ENCODE measurements around the gene FAM117A.

The FAM117A gene

GRCh38 chr17:49699966-49700575, 63.9 kb downstream of the FAM117A start:
- DNase-seq (ENCODE audit: low read depth, low spot score), result no peak
- peaks cover 48% of the 10 kb centered on the region for H3K36me3 ChIP-seq (ENCODE audit: insufficient read depth, low read length)

DNA sequence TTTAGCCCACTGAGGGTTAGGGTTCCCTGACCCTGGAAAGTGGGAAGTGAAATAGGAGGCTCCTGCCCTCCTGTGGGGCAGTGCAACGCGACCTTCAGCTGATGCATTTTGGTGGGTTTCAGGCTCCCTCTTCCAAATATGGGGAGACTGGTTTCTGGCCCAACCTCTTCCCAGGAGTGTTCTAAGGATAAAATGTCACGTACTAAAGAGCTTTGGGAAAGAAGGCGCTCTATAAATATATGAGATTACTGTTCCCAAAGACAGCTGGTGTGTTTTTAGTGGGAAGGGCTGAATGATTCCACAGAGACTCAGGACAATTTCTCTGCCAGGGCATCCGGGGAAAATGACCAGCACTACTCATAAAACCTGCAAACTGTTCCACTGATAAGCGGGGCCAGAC, 65.9 kb downstream of the FAM117A start:
- Histone ChIP-seq H3K9me3 (ENCODE audit: low read depth, low read length) (no peaks in the 10 kb centered on the region), H3K27ac (no peak overlapping the region), H3K9ac (ENCODE audit: insufficient read length) (no peak overlapping the region), H3K4me3 (no peak overlapping the region), H3K36me3 (ENCODE audit: insufficient read depth, low read length) (peaks cover 27% of the 10 kb centered on the region)
- TF ChIP-seq POLR2AphosphoS5 (IDR thresholded peaks at IDR 0.05; ENCODE audit: borderline replicate concordance, low read depth, low read length), result no peak
- no peak for TF ChIP-seq EZH2 (IDR thresholded peaks at IDR 0.05)
- no peak for TF ChIP-seq FOXP2 (optimal IDR thresholded peaks at IDR 0.05; ENCODE audit: control extremely low read depth, extremely low read length, insufficient read depth)
- no peak for DNase-seq (ENCODE audit: low read depth, low spot score)

More at GRCh38 chr17:49699966-49700575, 63.9 kb downstream of the FAM117A start:
- TF ChIP-seq EZH2 (IDR thresholded peaks at IDR 0.05), result no peak
- H3K9ac ChIP-seq (ENCODE audit: insufficient read length), result no peak overlapping the region
- H3K9me3 ChIP-seq (ENCODE audit: low read depth, low read length), result no peaks in the 10 kb centered on the region
- H3K27ac ChIP-seq, result no peak overlapping the region
- no peak overlapping the region for H3K4me3 ChIP-seq

DNA sequence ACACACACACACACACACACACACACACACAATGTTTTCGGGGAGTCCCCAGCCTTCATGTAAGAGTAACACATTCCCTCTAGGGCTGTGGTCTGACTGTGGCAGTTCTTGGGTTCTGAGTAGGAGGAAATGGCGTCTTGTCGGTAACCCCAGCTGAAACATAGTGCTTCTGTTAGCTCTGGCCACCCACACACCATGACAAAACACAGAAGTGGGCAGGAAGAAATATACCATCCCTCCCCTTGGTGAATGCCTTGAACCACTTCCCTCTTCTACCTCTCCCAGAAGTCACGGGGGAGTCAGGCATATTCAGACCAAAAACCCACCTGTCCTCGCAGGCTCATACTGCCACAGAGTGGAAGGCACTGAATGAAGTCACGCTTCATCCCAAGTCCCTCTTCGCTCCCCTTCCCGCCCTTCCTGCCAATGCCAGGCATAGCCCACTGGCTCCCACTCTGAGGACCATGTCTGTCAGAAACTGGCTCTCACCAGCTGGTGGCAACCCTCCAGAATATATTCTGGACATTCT, 67.6 kb downstream of the FAM117A start:
- Histone ChIP-seq H3K27ac (no peak overlapping the region), H3K9ac (ENCODE audit: insufficient read length) (no peak overlapping the region), H3K9me3 (ENCODE audit: low read depth, low read length) (no peaks in the 10 kb centered on the region), H3K36me3 (ENCODE audit: insufficient read depth, low read length) (peaks cover 14% of the 10 kb centered on the region), H3K4me3 (no peak overlapping the region)
- TF ChIP-seq FOXP2 (optimal IDR thresholded peaks at IDR 0.05; ENCODE audit: control extremely low read depth, extremely low read length, insufficient read depth), result no peak
- no peak for TF ChIP-seq POLR2AphosphoS5 (IDR thresholded peaks at IDR 0.05; ENCODE audit: borderline replicate concordance, low read depth, low read length)
- no peak for TF ChIP-seq EZH2 (IDR thresholded peaks at IDR 0.05)
- no peak for DNase-seq (ENCODE audit: low read depth, low spot score)

- DNase-seq (ENCODE audit: low read depth, low spot score), result no peak
- TF ChIP-seq POLR2AphosphoS5 (IDR thresholded peaks at IDR 0.05; ENCODE audit: borderline replicate concordance, low read depth, low read length) (no peak), EZH2 (IDR thresholded peaks at IDR 0.05) (no peak), FOXP2 (optimal IDR thresholded peaks at IDR 0.05; ENCODE audit: control extremely low read depth, extremely low read length, insufficient read depth) (no peak)
- H3K9me3 ChIP-seq (ENCODE audit: low read depth, low read length), result no peaks in the 10 kb centered on the region
- no peak overlapping the region for H3K27ac ChIP-seq
- H3K36me3 ChIP-seq (ENCODE audit: insufficient read depth, low read length), result peaks cover 9% of the 10 kb centered on the region; the same call in 1 of the 2 replicates
- no peak overlapping the region for H3K4me3 ChIP-seq
- H3K9ac ChIP-seq (ENCODE audit: insufficient read length), result no peak overlapping the region
These were observed 68.2 kb downstream of the FAM117A start for GRCh38 chr17:49695698-49696232.

DNA sequence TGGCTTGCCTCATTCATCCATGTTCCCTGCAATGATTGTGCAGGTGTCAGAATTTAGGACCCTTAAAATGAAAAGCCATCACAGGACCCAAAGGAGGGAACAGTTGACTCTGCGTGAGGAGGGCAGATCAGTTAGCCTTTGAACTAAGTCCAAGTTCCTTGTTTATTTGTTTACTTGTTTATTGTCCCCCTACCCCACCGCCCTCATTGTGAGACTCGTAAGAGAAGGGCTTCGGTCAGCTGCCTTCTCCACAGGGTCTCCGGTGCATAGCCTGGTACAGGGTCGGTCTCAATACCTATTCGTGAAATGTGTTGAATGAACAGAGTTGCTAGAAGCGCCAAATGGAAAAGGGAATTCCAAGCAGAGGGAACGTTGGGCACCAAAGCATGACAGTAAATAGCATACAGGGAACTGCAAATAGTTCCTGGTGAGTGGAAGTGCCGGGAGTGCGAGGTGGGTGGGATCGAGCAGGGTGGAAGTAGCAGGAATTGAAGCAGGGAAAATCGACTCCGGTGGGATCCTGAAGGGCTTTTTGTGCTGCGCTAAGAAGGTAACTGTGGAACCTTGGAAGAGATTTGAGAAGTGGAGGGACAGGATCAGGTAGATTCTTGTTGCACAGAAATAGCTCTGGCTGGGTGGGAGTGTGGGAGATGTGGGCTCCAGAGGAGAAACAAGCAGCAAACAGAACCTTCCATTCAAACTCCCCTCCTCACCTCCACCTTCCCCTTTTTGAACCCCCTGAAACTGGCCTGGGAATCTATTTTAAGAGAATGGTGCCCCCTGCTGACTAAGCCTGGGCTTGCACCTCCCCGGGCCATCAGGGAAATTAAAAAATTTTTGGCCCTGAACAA, 68.9 kb downstream of the FAM117A start:
- H3K9me3 ChIP-seq (ENCODE audit: low read depth, low read length), result no peaks in the 10 kb centered on the region
- no peak overlapping the region for H3K9ac ChIP-seq (ENCODE audit: insufficient read length)
- no peak overlapping the region for H3K27ac ChIP-seq
- no peak for DNase-seq (ENCODE audit: low read depth, low spot score)
- H3K36me3 ChIP-seq (ENCODE audit: insufficient read depth, low read length), result peaks cover 2% of the 10 kb centered on the region; the same call in 1 of the 2 replicates
- H3K4me3 ChIP-seq, result no peak overlapping the region
- no peak for TF ChIP-seq EZH2 (IDR thresholded peaks at IDR 0.05)
- no peak for TF ChIP-seq POLR2AphosphoS5 (IDR thresholded peaks at IDR 0.05; ENCODE audit: borderline replicate concordance, low read depth, low read length)
- TF ChIP-seq FOXP2 (optimal IDR thresholded peaks at IDR 0.05; ENCODE audit: control extremely low read depth, extremely low read length, insufficient read depth), result no peak

- no peak overlapping the region for H3K4me3 ChIP-seq
- H3K36me3 ChIP-seq (ENCODE audit: insufficient read depth, low read length), result no peaks in the 10 kb centered on the region
- no peaks in the 10 kb centered on the region for H3K9me3 ChIP-seq (ENCODE audit: low read depth, low read length)
- DNase-seq (ENCODE audit: low read depth, low spot score), result no peak
- no peak overlapping the region for H3K9ac ChIP-seq (ENCODE audit: insufficient read length)
- TF ChIP-seq FOXP2 (optimal IDR thresholded peaks at IDR 0.05; ENCODE audit: control extremely low read depth, extremely low read length, insufficient read depth) (no peak), POLR2AphosphoS5 (IDR thresholded peaks at IDR 0.05; ENCODE audit: borderline replicate concordance, low read depth, low read length) (no peak), EZH2 (IDR thresholded peaks at IDR 0.05) (no peak)
- H3K27ac ChIP-seq, result no peak overlapping the region
These were observed 71.2 kb downstream of the FAM117A start for GRCh38 chr17:49692751-49693150.

DNA sequence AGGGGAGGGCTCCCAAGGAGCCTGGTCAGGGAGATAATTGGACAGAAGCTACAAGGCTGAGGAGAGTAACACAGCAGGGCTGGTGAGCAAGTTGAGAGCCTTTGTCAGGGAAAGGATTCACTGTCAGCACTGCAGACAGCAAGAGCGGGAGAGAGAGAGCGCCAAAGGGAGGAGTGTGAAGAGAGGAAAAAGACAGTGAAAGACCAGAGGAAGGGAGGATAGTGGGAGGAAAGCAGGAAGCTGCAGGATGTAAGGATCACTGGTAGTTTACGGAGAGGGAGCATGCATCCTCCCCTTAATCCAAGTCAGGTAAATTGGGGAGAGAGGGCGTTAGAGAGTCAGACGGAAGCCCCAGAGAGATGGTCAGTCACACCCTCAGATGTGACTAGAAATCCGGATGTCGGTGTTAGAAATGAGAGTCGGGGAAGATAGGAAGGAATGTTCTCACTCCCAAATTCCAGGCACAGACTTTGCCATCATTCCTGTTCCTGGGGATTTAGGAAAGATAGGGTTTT, 72.2 kb downstream of the FAM117A start:
- H3K9me3 ChIP-seq (ENCODE audit: low read depth, low read length), result no peaks in the 10 kb centered on the region
- H3K9ac ChIP-seq (ENCODE audit: insufficient read length), result no peak overlapping the region
- no peak overlapping the region for H3K27ac ChIP-seq
- no peaks in the 10 kb centered on the region for H3K36me3 ChIP-seq (ENCODE audit: insufficient read depth, low read length)
- no peak overlapping the region for H3K4me3 ChIP-seq
- TF ChIP-seq EZH2 (IDR thresholded peaks at IDR 0.05) (no peak), FOXP2 (optimal IDR thresholded peaks at IDR 0.05; ENCODE audit: control extremely low read depth, extremely low read length, insufficient read depth) (no peak), POLR2AphosphoS5 (IDR thresholded peaks at IDR 0.05; ENCODE audit: borderline replicate concordance, low read depth, low read length) (no peak)
- no peak for DNase-seq (ENCODE audit: low read depth, low spot score)

- DNase-seq (ENCODE audit: low read depth, low spot score), result no peak
- Histone ChIP-seq H3K9ac (ENCODE audit: insufficient read length) (no peak overlapping the region), H3K4me3 (no peak overlapping the region), H3K36me3 (ENCODE audit: insufficient read depth, low read length) (no peaks in the 10 kb centered on the region), H3K9me3 (ENCODE audit: low read depth, low read length) (no peaks in the 10 kb centered on the region), H3K27ac (no peak overlapping the region)
- TF ChIP-seq EZH2 (IDR thresholded peaks at IDR 0.05) (no peak), POLR2AphosphoS5 (IDR thresholded peaks at IDR 0.05; ENCODE audit: borderline replicate concordance, low read depth, low read length) (no peak), FOXP2 (optimal IDR thresholded peaks at IDR 0.05; ENCODE audit: control extremely low read depth, extremely low read length, insufficient read depth) (no peak)
These were observed 72.8 kb downstream of the FAM117A start for GRCh38 chr17:49691086-49691676.

All from SK-N-MC (cell line).